ENCODE results near the gene PRTN3. TPM values are rescaled to one million over a fixed set of nuclear protein-coding genes. Genes with fewer than 3 reads are reported as not detected.

Gene PRTN3
- total and polyA plus RNA-seq, 4 donors = 0.17 to 225 (median 1.7) TPM

- TF ChIP-seq HNF4G (IDR thresholded peaks at IDR 0.05) (no peak), ATF3 (IDR thresholded peaks at IDR 0.05) (no peak), FOXA2 (IDR thresholded peaks at IDR 0.05) (no peak)
Observed at GRCh38 chr19:825897-826644, 14.7 kb upstream of the PRTN3 start (continued).

DNA sequence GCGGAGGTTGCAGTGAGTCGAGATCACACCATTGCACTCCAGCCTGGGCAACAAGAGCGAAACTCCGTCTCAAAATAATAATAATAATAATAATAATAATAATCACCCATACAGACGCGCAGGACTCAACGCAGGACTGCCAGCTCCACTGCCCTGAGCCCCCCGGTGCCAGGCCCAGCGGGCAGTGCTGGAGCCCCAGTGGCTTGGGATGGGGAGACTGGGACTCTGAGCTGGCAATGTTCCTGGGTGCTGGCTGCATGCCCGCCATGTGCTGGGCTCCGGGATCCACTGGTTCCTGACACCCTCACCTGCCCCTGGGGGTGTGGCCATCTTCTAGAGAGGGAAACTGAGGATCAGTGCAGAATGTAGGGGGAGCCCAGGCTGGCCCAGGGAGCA lies 13.5 kb upstream of the PRTN3 start:
- TF ChIP-seq EGR1 (IDR thresholded peaks at IDR 0.05; ENCODE audit: low read depth in 2 of 2) = no peak
- TF ChIP-seq RAD21 (IDR thresholded peaks at IDR 0.05) = no peak
- Histone ChIP-seq H3K9me3 (ENCODE audit: control insufficient read depth in 4 of 4, low read length in 3 of 4) (no peaks in the 10 kb centered on the region), H3K36me3 (ENCODE audit: control insufficient read depth in 4 of 4, insufficient read depth in 3 of 4, low read depth in 1 of 4, low read length in 3 of 4) (no peaks in the 10 kb centered on the region), H3K9ac (ENCODE audit: low read depth in 1 of 2, low read length in 2 of 2) (no peak overlapping the region), H3K4me1 (ENCODE audit: control insufficient read depth in 4 of 4, insufficient read depth in 4 of 4, low read length in 3 of 4) (peaks cover 0 to 1% (median 0%) of the 10 kb centered on the region in 4 donors), H3K27me3 (ENCODE audit: control insufficient read depth in 4 of 4, insufficient read depth in 4 of 4, low read length in 3 of 4) (peaks cover 0 to 4% (median 1%) of the 10 kb centered on the region in 4 donors), H3K27ac (ENCODE audit: low read depth in 1 of 2, low read length in 2 of 2) (no peak overlapping the region), H3K4me3 (ENCODE audit: low read depth in 1 of 3, low read length in 3 of 3) (no peak overlapping the region)
- 85% methylated on average over 11 of the region's 11 CpGs for WGBS
- no peak for DNase-seq (ENCODE audit: low spot score)

DNA sequence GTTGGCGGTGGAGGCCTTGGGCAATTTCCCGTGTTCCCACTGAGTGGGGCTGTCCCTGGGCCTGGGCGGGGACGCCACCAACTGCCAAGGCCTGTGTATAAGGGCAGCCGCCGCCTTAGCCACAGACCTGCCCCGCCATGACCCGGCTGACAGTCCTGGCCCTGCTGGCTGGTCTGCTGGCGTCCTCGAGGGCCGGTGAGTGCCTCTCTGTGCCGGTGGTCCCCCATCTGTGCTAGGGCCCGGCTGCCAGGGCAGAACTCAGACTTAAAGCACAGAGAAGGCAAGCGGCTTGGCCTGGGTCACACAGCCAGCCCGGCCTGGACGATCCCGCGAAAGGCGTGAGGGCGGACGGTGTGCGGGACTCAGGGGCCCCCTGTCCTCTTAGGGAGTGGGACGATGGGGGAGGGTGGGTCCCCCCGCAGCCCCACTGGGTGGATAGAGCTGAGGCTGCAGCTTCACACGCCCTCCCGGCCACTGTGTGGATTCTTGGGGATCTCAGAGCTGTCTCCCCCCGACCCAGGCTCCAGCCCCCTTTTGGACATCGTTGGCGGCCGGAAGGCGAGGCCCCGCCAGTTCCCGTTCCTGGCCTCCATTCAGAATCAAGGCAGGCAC lies 13.0 kb upstream of the PRTN3 start, which contains the start of gene AZU1:
Gene AZU1, plus strand, starts transcription at position 128 of the 612 bp plus-strand sequence. Its CDS starts 10 bp downstream, at position 138.
- Histone ChIP-seq H3K27me3 (ENCODE audit: control insufficient read depth in 4 of 4, insufficient read depth in 4 of 4, low read length in 3 of 4) (peaks cover 0 to 2% (median 0%) of the 10 kb centered on the region in 4 donors), H3K4me3 (ENCODE audit: low read depth in 1 of 3, low read length in 3 of 3) (no peak within 1 kb of the TSS), H3K9ac (ENCODE audit: low read depth in 1 of 2, low read length in 2 of 2) (no peak within 1 kb of the TSS), H3K4me1 (ENCODE audit: control insufficient read depth in 4 of 4, insufficient read depth in 4 of 4, low read length in 3 of 4) (peaks cover 0 to 1% (median 0%) of the 10 kb centered on the region in 4 donors), H3K27ac (ENCODE audit: low read depth in 1 of 2, low read length in 2 of 2) (no peak within 1 kb of the TSS), H3K36me3 (ENCODE audit: control insufficient read depth in 4 of 4, insufficient read depth in 3 of 4, low read depth in 1 of 4, low read length in 3 of 4) (no peaks in the 10 kb centered on the region), H3K9me3 (ENCODE audit: control insufficient read depth in 4 of 4, low read length in 3 of 4) (no peaks in the 10 kb centered on the region)
- WGBS = 72% methylated on average over 33 of the region's 33 CpGs
- DNase-seq (ENCODE audit: low spot score) = no peak
- no peak for TF ChIP-seq HNF4G (IDR thresholded peaks at IDR 0.05)
- no peak for TF ChIP-seq YY1 (IDR thresholded peaks at IDR 0.05)
- no peak for TF ChIP-seq GABPA (IDR thresholded peaks at IDR 0.05 in 1 of 2, conservative IDR thresholded peaks at IDR 0.05 in 1 of 2)
- no peak for TF ChIP-seq SP1 (IDR thresholded peaks at IDR 0.05)
- TF ChIP-seq RXRA (IDR thresholded peaks at IDR 0.05) = no peak
- TF ChIP-seq TAF1 (conservative IDR thresholded peaks at IDR 0.05) = no peak
- no peak for TF ChIP-seq NR2F2 (IDR thresholded peaks at IDR 0.05)
- TF ChIP-seq ATF3 (IDR thresholded peaks at IDR 0.05) = no peak
- TF ChIP-seq HNF4A (conservative IDR thresholded peaks at IDR 0.05) = no peak
- no peak for TF ChIP-seq FOXA2 (IDR thresholded peaks at IDR 0.05)
- TF ChIP-seq ZBTB33 (IDR thresholded peaks at IDR 0.05) = no peak

Data from liver (tissue), 9 donors.